Type B pancreatic cell (in vitro differentiated cells): ENCODE results near the gene SLC66A1. TPM values are rescaled to one million over a fixed set of nuclear protein-coding genes. Genes with fewer than 3 reads are reported as not detected.
"Not testable (repeated sequence)": the region's sequence is repeated elsewhere in the genome, so short reads cannot be mapped to it uniquely, and the experiment has no call there.

ENCODE experiments used
- DNase-seq: peaks from one replicate; pipeline ENCODE4 v3.0.0; 2021; ENCODE audit warnings: mixed read lengths; ENCODE audit not compliant: unreplicated experiment; ENCODE audit errors: extremely low spot score
- H3K27ac Mint-ChIP-seq: 2 replicates; pipeline ENCODE4 v1.8.0; 2021; ENCODE audit warnings: mild to moderate bottlenecking, mixed read lengths
- H3K27me3 Mint-ChIP-seq: 2 replicates; pipeline ENCODE4 v1.8.0; 2021; ENCODE audit warnings: mixed read lengths
- H3K36me3 Mint-ChIP-seq: 2 replicates; pipeline ENCODE4 v1.8.0; 2021; ENCODE audit warnings: mixed read lengths
- H3K4me1 Mint-ChIP-seq: one replicate; pipeline ENCODE4 v1.8.0; 2021; ENCODE audit warnings: mixed read lengths; ENCODE audit not compliant: unreplicated experiment
- H3K4me3 Mint-ChIP-seq: 2 replicates; pipeline ENCODE4 v1.8.0; 2021; ENCODE audit warnings: mild to moderate bottlenecking, mixed read lengths
- H3K9me3 Mint-ChIP-seq: 2 replicates; pipeline ENCODE4 v1.8.0; 2021; ENCODE audit warnings: mixed read lengths
- CTCF ChIP-seq: fragments of 200-600 bp; sonication (generic); conservative IDR thresholded peaks from 2 replicates; pipeline ENCODE4 v1.5.0; 2021; ENCODE audit warnings: antibody characterized with exemption, mild to moderate bottlenecking
- long read RNA-seq: library from polyadenylated mRNA; unstranded; transcript quantifications from one replicate; pipeline ENCODE4 v2.0.0, GENCODE V29; 2020
- total RNA-seq: library from RNA; stranded (reverse); gene quantifications from 2 replicates; pipeline ENCODE4 v1.2.1, GENCODE V29; 2021; ENCODE audit warnings: low replicate concordance

Gene SLC66A1
- 18.3 and 24.1 TPM in 2 replicates for total RNA-seq
- long read RNA-seq, transcript PQLC2-202 (9 exons, 1,805 nt): major isoform, 7 of 9 reads
- long read RNA-seq, partial matches to known transcripts: 0 of 9 reads
- long read RNA-seq, other reads (novel, unspliced or antisense): 1 of 9 reads

DNA sequence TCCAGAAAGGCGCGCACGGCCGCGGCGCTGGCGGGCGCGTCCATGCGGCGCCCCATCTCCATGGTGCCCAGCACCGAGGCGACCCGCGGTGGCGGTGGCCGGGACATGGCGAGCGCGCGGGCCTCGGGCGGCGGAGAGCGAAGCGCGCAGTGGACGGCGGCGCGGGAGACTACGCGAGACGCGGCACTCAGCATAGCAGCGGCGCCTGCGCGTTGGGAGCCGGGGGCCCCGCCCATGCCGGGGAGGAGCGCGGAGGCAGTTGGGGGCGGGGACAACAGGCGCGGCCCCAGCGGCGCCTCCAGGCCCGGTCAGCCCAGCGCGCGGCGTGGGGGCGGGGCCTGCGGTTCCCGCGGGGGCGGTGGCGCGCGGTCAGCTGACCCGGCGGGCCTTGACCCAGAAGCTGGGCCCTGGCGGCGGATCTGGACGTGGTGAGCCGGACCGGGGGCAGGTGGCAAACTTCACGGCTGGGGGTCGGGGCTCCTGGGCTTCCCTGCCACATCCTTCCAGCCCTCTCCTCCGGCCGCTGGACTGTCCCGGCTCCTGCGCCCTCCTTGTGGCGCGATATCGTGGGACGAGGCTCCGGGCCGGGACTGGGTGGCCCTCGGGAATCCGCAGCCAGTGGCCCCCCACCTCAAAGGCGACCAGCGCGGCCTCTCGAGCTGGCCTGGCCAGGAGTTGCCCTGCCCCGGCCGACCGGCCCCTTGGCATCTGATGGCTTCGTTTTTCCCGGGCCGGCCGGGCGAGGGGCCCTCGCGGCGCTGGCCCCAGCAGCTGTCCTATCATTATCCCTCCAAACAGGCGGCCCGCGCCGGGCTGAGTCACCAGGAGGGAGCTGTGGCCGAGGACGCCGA is at the start of gene SLC66A1, which contains the start of gene AKR7A2:
Gene SLC66A1, plus strand, starts transcription at position 396 of the 851 bp plus-strand sequence. CDS start 5,352 bp downstream, outside the sequence.
Gene AKR7A2, minus strand, starts transcription at position 214 of the 851 bp plus-strand sequence. Its CDS starts 20 bp downstream, at position 194.
- H3K9me3 Mint-ChIP-seq: no peaks in the 10 kb centered on the region
- peaks cover 20% of the 10 kb centered on the region for H3K4me1 Mint-ChIP-seq
- peak within 1 kb of the TSS; percentile 76 for H3K27ac Mint-ChIP-seq
- peak within 1 kb of the TSS; percentile 94 for H3K4me3 Mint-ChIP-seq
- H3K36me3 Mint-ChIP-seq: peaks cover 13% of the 10 kb centered on the region
- H3K27me3 Mint-ChIP-seq: no peaks in the 10 kb centered on the region
- DNase-seq: peak; percentile 95
- peak; percentile 28 for TF ChIP-seq CTCF

DNA sequence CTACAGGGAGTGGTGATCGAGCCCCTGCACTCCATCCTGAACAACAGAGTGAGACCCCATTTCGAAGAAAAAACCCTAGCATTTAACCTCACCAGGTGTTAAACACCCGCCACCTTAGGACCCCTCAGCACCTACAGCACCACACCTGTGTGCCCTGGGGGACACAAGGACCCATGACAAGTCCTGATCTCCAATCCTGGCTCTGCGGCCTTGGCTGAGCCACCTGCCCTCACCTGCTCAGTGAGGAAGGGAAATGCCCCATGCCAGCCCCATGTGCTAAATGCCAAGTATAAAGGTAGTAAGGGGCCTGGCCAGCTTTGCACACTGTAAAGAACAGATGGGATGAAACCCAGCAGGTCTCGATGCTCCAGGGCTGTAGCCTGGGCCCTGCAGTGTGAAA is 49.4 kb upstream of the SLC66A1 start:
- Mint-ChIP-seq H3K27ac (no peak overlapping the region), H3K4me3 (no peak overlapping the region), H3K27me3 (no peaks in the 10 kb centered on the region), H3K36me3 (no peaks in the 10 kb centered on the region), H3K9me3 (no peaks in the 10 kb centered on the region), H3K4me1 (no peaks in the 10 kb centered on the region)
- DNase-seq: no peak
- no peak for TF ChIP-seq CTCF

GRCh38 chr1:19268445-19268844 is 43.7 kb upstream of the SLC66A1 start:
- H3K36me3 Mint-ChIP-seq: no peaks in the 10 kb centered on the region
- no peaks in the 10 kb centered on the region for H3K4me1 Mint-ChIP-seq
- H3K4me3 Mint-ChIP-seq: no peak overlapping the region
- TF ChIP-seq CTCF: no peak
- no peak overlapping the region for H3K27ac Mint-ChIP-seq
- no peaks in the 10 kb centered on the region for H3K27me3 Mint-ChIP-seq
- H3K9me3 Mint-ChIP-seq: no peaks in the 10 kb centered on the region
- no peak for DNase-seq

- not testable (repeated sequence) for H3K27me3 Mint-ChIP-seq, H3K27ac Mint-ChIP-seq, DNase-seq, H3K36me3 Mint-ChIP-seq, H3K4me3 Mint-ChIP-seq, H3K9me3 Mint-ChIP-seq, H3K4me1 Mint-ChIP-seq
Measured at GRCh38 chr1:19269427-19270342, 42.4 kb upstream of the SLC66A1 start.

- H3K27me3 Mint-ChIP-seq, H3K4me3 Mint-ChIP-seq, H3K27ac Mint-ChIP-seq, DNase-seq, H3K4me1 Mint-ChIP-seq, H3K9me3 Mint-ChIP-seq, H3K36me3 Mint-ChIP-seq: not testable (repeated sequence)
Measured at GRCh38 chr1:19270343-19270730, 41.8 kb upstream of the SLC66A1 start.

DNA sequence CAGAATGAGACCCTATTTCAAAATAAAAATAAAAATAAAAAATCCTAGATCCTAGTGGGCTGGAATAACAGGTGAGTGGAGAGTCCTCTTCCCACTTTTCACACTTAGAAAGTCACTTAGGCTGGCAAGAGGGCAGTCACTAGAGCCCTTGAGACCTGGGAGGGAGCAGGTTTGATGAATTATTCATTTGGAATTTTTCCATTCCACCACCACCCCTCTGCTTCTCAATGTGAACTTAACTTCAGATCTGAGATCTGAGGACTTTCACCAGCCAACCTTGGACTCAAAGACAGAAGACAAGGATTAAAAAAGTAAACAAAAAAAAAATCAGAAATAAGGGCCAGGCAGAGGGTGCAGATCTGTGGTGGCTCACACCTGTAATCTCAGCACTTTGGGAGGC is 40.1 kb upstream of the SLC66A1 start:
- H3K9me3 Mint-ChIP-seq: no peaks in the 10 kb centered on the region
- DNase-seq: no peak
- no peak overlapping the region for H3K4me3 Mint-ChIP-seq
- H3K27me3 Mint-ChIP-seq: no peaks in the 10 kb centered on the region
- no peak for TF ChIP-seq CTCF
- H3K36me3 Mint-ChIP-seq: no peaks in the 10 kb centered on the region
- no peaks in the 10 kb centered on the region for H3K4me1 Mint-ChIP-seq
- H3K27ac Mint-ChIP-seq: no peak overlapping the region
